K562 (cell line): ENCODE measurements around the gene DNAH5.

Experiments
- ATF3 ChIP-seq, 2 experiments: fragments of 450-650 bp in 1 of 2; sonication (generic) in 1 of 2; formaldehyde crosslinking in 1 of 2; IDR thresholded peaks in 1 of 2; conservative IDR thresholded peaks in 1 of 2; 2 replicates each; pipeline versions ENCODE4 v1.6.1 to v1.8.1; 2016 to 2023; ENCODE audit warnings: mild to moderate bottlenecking in 2 of 2, moderate library complexity in 2 of 2, inconsistent platforms in 1 of 2, missing genetic modification reagents in 1 of 2
- CREM ChIP-seq: IDR thresholded peaks from 2 replicates; pipeline ENCODE4 v1.6.1; 2014; ENCODE audit warnings: antibody characterized with exemption, low read depth
- EP300 ChIP-seq: IDR thresholded peaks from 2 replicates; pipeline ENCODE4 v1.6.1; 2012; ENCODE audit warnings: low read length, improper control_type of control experiment
- ERF ChIP-seq: fragments of 450-650 bp; formaldehyde crosslinking; IDR thresholded peaks from 2 replicates; pipeline ENCODE4 v1.4.0; 2020; ENCODE audit warnings: mild to moderate bottlenecking, mixed read lengths
- HDGF ChIP-seq: fragments of 450-650 bp; IDR thresholded peaks from 2 replicates; pipeline ENCODE4 v1.6.1; 2016
- HIVEP1 ChIP-seq: fragments of 250-450 bp; sonication (Bioruptor Pico); IDR thresholded peaks from 2 replicates; pipeline ENCODE4 v1.4.0; 2020; ENCODE audit warnings: mild to moderate bottlenecking
- HNRNPUL1 ChIP-seq: fragments of 200-400 bp; formaldehyde crosslinking; IDR thresholded peaks from 2 replicates; pipeline ENCODE4 v1.6.1; 2017; ENCODE audit warnings: low read length
- MXD1 ChIP-seq: fragments of 250-450 bp; sonication (Bioruptor Pico); IDR thresholded peaks from 2 replicates; pipeline ENCODE4 v1.8.0; 2021; ENCODE audit warnings: borderline replicate concordance, mild to moderate bottlenecking, moderate library complexity; ENCODE audit not compliant: poor library complexity, severe bottlenecking
- PHB ChIP-seq: fragments of 250-450 bp; sonication (Bioruptor Pico); IDR thresholded peaks from 2 replicates; pipeline ENCODE4 v1.5.0; 2021
- RAD21 ChIP-seq, 2 experiments: fragments of 250-450 bp in 1 of 2; fragments of 450-650 bp in 1 of 2; sonication (Bioruptor Pico) in 1 of 2; formaldehyde crosslinking in 1 of 2; IDR thresholded peaks in 1 of 2; conservative IDR thresholded peaks in 1 of 2; 2 replicates each; pipeline versions ENCODE4 v1.4.0 to v1.8.0; 2020 to 2022; ENCODE audit warnings: mild to moderate bottlenecking in 2 of 2, moderate library complexity in 1 of 2
- RFX5 ChIP-seq: IDR thresholded peaks from 2 replicates; pipeline ENCODE4 v1.6.1; 2011; ENCODE audit warnings: low read depth, mild to moderate bottlenecking, improper control_type of control experiment, low read length
- SRF ChIP-seq, 2 experiments: fragments of 250-450, 450-650 bp in 1 of 2; sonication (Bioruptor Pico) in 1 of 2; sonication (generic) in 1 of 2; formaldehyde crosslinking; IDR thresholded peaks; 2 replicates each; pipeline versions ENCODE4 v1.5.0 to v1.5.1; 2020 to 2022; ENCODE audit warnings: mild to moderate bottlenecking in 1 of 2, missing genetic modification reagents in 1 of 2
- USF1 ChIP-seq: sonication (generic); formaldehyde crosslinking; IDR thresholded peaks from 2 replicates; pipeline ENCODE4 v1.9.0; 2022; ENCODE audit warnings: mild to moderate bottlenecking, missing genetic modification reagents
- ZNF24 ChIP-seq: fragments of 450-650 bp; IDR thresholded peaks from 2 replicates; pipeline ENCODE4 v1.6.1; 2016

- no peak for TF ChIP-seq ERF (CRISPR knock-in tag)
- no peak for TF ChIP-seq ZNF24
- TF ChIP-seq RAD21 (CRISPR knock-in tag; conservative IDR thresholded peaks at IDR 0.05 in 1 of 2, IDR thresholded peaks at IDR 0.05 in 1 of 2): no peak
- TF ChIP-seq SRF (CRISPR knock-in tag; IDR thresholded peaks at IDR 0.05): no peak
- TF ChIP-seq MXD1: no peak
- no peak for TF ChIP-seq RFX5
- no peak for TF ChIP-seq EP300
- TF ChIP-seq HNRNPUL1: no peak
- no peak for TF ChIP-seq CREM
- TF ChIP-seq HDGF: no peak
- TF ChIP-seq HIVEP1 (CRISPR knock-in tag): no peak
- TF ChIP-seq ATF3 (IDR thresholded peaks at IDR 0.05): no peak
- TF ChIP-seq ATF3 (CRISPR knock-in tag; conservative IDR thresholded peaks at IDR 0.05): no peak
- no peak for TF ChIP-seq USF1 (CRISPR knock-in tag)
- TF ChIP-seq PHB (CRISPR knock-in tag): no peak
These were observed 245.6 kb downstream of the DNAH5 start for GRCh38 chr5:13698885-13699284.
